DMS 273 treated with DMSO at 0.1 percent for 48 hours (cell line): ENCODE results near the gene TTI1.
A peak's percentile ranks its signal among the peaks of the same experiment; 100 is the strongest.

Experiments
- DNase-seq: peaks from one replicate; lab custom pipeline; 2025; lab: John Stamatoyannopoulos, UW

Gene TTI1

GRCh38 chr20:38033330-38034107 is at the start of gene TTI1, which contains the start of gene RPRD1B:
Gene TTI1 (minus strand): TSS chr20:38033456. CDS start chr20:38013816, 19,640 bp downstream.
Gene RPRD1B (plus strand): TSS chr20:38033746. CDS start chr20:38033948, 202 bp downstream.
- DNase-seq = peak; percentile 84

- DNase-seq = no peak
These were observed 49.6 kb upstream of the TTI1 start for GRCh38 chr20:38082894-38083293.

DNA sequence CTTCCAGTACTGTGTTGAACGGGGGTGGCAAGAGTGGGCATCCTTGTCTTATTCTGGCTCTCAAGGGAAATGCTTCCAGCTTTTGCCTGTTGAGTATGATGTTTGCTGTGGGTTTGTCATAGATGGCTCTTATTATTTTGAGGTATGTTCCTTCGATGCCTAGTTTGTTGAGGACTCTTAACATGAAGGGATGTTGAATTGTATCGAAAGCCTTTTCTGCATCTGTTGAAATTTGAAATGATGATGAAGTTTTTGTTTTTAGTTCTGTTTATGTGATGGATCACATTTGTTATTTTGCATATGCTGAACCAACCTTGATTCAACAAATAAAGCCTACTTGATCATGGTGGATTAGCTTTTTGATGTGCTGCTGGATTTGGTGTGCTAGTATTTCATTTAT is 48.3 kb upstream of the TTI1 start:
- no peak for DNase-seq

- DNase-seq = no peak
These were observed 46.1 kb upstream of the TTI1 start for GRCh38 chr20:38079353-38079752.

DNA sequence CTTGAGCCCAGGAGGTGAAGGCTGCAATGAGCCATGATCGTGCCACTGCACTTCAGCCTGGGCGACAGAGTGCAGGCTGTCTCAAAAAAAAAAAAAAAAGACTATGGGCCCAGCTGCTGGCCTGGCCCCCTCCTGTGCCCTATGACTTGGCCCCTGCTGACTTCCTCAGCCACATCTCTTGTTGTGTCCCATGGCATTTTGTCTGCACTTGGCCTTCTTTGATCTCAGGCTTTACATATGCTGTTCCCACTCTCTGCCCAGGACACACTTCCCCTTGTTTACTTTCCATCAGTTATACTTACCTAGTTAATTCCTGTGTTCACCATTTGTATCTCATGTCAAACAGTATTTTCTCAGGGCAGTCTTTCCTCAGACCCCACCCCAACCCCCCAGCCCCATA is 44.8 kb upstream of the TTI1 start:
- no peak for DNase-seq

- DNase-seq = no peak
These were observed 43.3 kb upstream of the TTI1 start for GRCh38 chr20:38076548-38076947.

DNA sequence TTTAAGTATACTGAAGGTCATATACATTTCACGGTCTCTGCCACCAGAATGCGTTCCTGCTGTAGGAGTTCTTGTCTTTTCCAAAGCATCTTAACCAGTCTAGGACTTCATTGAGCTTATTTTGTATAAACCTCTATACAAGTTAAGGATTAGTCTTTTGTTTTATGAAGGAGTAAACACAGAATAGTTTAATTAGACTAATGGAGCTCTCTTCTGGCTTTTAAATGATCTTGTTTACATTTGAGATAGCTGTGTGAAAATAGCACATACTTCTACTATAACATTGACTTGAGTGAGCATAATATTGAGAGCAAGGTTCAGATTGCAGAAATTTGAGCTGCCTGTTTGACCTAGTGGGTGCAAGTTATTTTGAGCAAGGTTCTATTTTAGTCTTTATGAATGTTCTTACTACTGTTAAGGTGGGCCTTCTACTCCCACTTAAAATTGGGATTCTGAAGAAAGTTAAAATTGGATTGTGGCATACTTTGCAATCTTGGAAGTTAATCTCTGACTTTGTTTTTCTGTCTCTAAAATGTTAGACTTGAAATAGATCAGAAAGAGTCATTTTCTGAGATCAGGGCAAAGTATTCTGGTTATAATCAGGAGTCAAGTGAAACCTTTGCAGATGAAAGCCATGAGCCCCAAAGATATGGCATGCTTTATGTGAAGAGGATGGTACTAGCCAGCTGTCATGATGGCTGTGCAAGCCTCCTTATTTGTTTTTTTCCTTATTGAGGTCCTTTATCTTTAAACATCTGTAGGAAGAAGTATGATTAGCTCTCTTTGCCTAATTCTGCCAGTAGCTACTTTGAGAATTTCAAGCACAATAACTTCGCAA is 42.1 kb upstream of the TTI1 start:
- DNase-seq = no peak

GRCh38 chr20:38073307-38074071 is 40.2 kb upstream of the TTI1 start:
- peak; percentile 62 for DNase-seq

GRCh38 chr20:38072898-38073297 is 39.6 kb upstream of the TTI1 start:
- no peak for DNase-seq

- DNase-seq = peak; percentile 68
These were observed 34.6 kb upstream of the TTI1 start for GRCh38 chr20:38067717-38068365.

- no peak for DNase-seq
These were observed 33.9 kb upstream of the TTI1 start for GRCh38 chr20:38066969-38067716.

GRCh38 chr20:38065764-38066375 is 32.6 kb upstream of the TTI1 start:
- no peak for DNase-seq

DNA sequence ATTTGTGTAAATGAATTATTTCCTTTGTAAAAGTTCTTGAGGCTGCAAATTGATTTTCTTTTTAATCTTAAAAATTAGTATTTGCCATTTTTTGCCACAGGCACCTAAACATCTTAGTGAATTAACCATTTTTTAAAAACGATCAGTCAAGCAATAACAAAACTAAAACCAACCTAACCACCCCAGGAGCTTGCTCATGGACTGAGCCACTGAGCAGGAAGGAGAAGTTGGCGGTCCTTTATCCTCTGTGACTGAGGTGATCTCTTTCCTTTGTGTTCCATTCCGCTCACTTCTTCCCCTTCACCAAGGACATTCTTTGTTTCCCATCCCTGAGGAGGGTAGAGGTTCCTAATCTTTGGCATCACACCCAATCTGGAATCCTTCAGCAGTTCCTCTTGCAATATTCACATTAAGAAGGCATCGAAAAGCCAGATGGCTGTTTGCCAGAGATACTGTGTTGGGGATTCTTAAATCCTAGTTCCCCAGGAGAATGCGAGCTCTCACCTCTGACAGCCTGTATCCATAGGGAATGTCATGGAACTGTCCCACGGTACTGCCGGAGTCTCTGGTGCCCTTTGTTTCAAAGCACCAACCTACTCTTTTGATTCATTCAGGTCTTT is 30.8 kb upstream of the TTI1 start:
- no peak for DNase-seq

GRCh38 chr20:38062890-38063289 is 29.6 kb upstream of the TTI1 start:
- DNase-seq = no peak

DNA sequence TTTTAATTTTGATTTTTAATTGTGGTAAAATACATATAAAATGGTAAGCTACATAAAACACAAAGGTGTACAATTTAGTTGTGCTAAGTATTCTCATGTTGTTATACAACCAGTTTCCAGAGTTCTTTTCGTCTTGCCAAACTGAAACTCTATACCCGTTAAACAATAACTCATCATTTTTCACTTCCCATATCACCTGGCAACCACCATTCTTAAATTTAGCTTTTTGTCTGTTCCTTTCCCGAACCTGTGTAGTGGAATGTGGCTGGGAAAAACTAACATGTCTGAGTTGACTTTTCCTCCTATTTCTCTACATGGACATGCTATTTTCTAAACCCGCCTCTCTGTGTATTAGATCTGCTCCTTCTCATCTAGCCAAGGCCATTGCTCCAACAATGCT is 27.9 kb upstream of the TTI1 start:
- no peak for DNase-seq

- no peak for DNase-seq
These were observed 27.3 kb upstream of the TTI1 start for GRCh38 chr20:38060536-38060935.

DNA sequence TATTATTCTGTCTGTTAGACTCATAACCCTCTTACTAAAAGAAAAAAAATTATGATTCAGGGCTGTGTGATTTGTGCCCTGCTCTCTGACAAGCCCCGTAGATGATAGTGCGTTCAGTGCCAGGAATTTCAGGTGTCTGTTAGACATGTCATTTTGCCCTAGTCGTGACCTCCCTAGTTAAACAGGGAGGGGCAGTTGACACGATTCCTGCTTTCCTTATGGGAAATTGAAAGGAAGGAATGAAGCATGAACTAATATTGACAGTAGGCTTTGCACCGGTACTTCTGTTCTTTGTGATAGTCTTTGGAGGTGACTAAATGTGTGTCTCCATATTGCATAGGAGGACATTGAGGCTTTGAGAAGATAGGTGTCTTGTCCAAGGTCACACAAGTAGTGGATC is 26.6 kb upstream of the TTI1 start:
- DNase-seq = no peak

- DNase-seq = no peak
These were observed 24.2 kb upstream of the TTI1 start for GRCh38 chr20:38057351-38057972.

DNA sequence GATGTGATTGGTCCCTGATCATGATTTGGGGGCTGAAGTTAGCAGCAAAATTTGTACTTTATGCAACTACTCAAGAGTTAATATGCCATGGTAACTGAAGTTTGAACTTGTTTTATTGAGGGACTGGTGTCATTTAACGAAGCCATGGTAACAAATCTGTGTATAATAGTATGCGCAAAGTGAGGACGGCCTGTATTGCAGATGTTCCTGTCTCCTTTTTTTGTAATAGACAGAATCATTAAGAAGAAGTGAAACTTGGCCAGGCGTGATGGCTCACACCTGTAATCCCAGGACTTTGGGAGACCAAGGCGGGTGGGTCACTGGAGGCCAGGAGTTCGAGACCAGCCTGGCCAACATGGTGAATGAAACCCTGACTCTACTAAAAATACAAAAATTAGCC is 22.6 kb upstream of the TTI1 start:
- no peak for DNase-seq

- DNase-seq = no peak
These were observed 22.0 kb upstream of the TTI1 start for GRCh38 chr20:38055294-38055693.
